Measurements from ENCODE around the gene SLC25A19. TPM values are rescaled to one million over a fixed set of nuclear protein-coding genes. Genes with fewer than 3 reads are reported as not detected.
"Not testable (repeated sequence)": the region's sequence is repeated elsewhere in the genome, so short reads cannot be mapped to it uniquely, and the experiment has no call there.

The SLC25A19 gene
- total RNA-seq, 1 experiment from 2014 or later = 18.5 TPM

- DNase-seq (ENCODE audit: extremely low read depth, low read depth) = no peak
These were observed 18.9 kb upstream of the SLC25A19 start for GRCh38 chr17:75307957-75308731.

GRCh38 chr17:75301502-75302206 is 12.4 kb upstream of the SLC25A19 start:
- no peak for DNase-seq (ENCODE audit: extremely low read depth, low read depth)

- DNase-seq (ENCODE audit: extremely low read depth, low read depth) = no peak
These were observed 11.8 kb upstream of the SLC25A19 start for GRCh38 chr17:75301049-75301448.

GRCh38 chr17:75300280-75300679 is 11.0 kb upstream of the SLC25A19 start:
- no peak for DNase-seq (ENCODE audit: extremely low read depth, low read depth)

GRCh38 chr17:75295201-75296158 is 6.2 kb upstream of the SLC25A19 start:
- no peak for DNase-seq (ENCODE audit: extremely low read depth, low read depth)

GRCh38 chr17:75292810-75293448 is 3.7 kb upstream of the SLC25A19 start:
- not testable (repeated sequence) for DNase-seq (ENCODE audit: extremely low read depth, low read depth)

- DNase-seq (ENCODE audit: extremely low read depth, low read depth) = peak; percentile 39
These were observed 652 bp upstream of the SLC25A19 start for GRCh38 chr17:75289832-75290337.

GRCh38 chr17:75288770-75289114 is 491 bp downstream of the SLC25A19 start:
- no peak for DNase-seq (ENCODE audit: extremely low read depth, low read depth)

GRCh38 chr17:75288359-75288758 is 874 bp downstream of the SLC25A19 start:
- DNase-seq (ENCODE audit: extremely low read depth, low read depth) = no peak

GRCh38 chr17:75287221-75287620 is 2.0 kb downstream of the SLC25A19 start:
- DNase-seq (ENCODE audit: extremely low read depth, low read depth) = no peak

GRCh38 chr17:75285123-75285522 is 4.1 kb downstream of the SLC25A19 start:
- no peak for DNase-seq (ENCODE audit: extremely low read depth, low read depth)

- DNase-seq (ENCODE audit: extremely low read depth, low read depth) = not testable (repeated sequence)
These were observed 9.0 kb downstream of the SLC25A19 start for GRCh38 chr17:75280189-75280588.

GRCh38 chr17:75277664-75278071 is 11.6 kb downstream of the SLC25A19 start:
- DNase-seq (ENCODE audit: extremely low read depth, low read depth) = no peak

- peak; percentile 40 for DNase-seq (ENCODE audit: extremely low read depth, low read depth)
These were observed 15.1 kb downstream of the SLC25A19 start for GRCh38 chr17:75273977-75274708.

- no peak for DNase-seq (ENCODE audit: extremely low read depth, low read depth)
These were observed 16.4 kb downstream of the SLC25A19 start for GRCh38 chr17:75272848-75273184.

GRCh38 chr17:75271955-75272847 is 17.0 kb downstream of the SLC25A19 start:
- no peak for DNase-seq (ENCODE audit: extremely low read depth, low read depth)

GRCh38 chr17:75271233-75271954 is 17.8 kb downstream of the SLC25A19 start:
- DNase-seq (ENCODE audit: extremely low read depth, low read depth) = peak; percentile 74

GRCh38 chr17:75270966-75271232 is 18.3 kb downstream of the SLC25A19 start, which contains the start of gene MIF4GD:
Gene MIF4GD (minus strand): TSS chr17:75271231. CDS start chr17:75270195, 1,036 bp downstream.
- no peak for DNase-seq (ENCODE audit: extremely low read depth, low read depth)
